SIG-M5 treated with dmso at 0.1 percent for 504 hours (cell line): ENCODE results near the gene SGSM2.

Experiments used
- DNase-seq: peaks from one replicate; lab custom pipeline; 2025; ENCODE audit not compliant: unreplicated experiment; lab: John Stamatoyannopoulos, UW

The SGSM2 gene

GRCh38 chr17:2397247-2398171, 60.2 kb downstream of the SGSM2 start:
- DNase-seq = no peak

- no peak for DNase-seq
Observed at GRCh38 chr17:2398182-2398581, 60.9 kb downstream of the SGSM2 start.

GRCh38 chr17:2398655-2399571, 61.6 kb downstream of the SGSM2 start:
- peak; percentile 79 for DNase-seq

- peak; percentile 92 for DNase-seq
Observed at GRCh38 chr17:2399572-2400473, 62.5 kb downstream of the SGSM2 start.

GRCh38 chr17:2400474-2400866, 63.2 kb downstream of the SGSM2 start:
- peak; percentile 62 for DNase-seq

GRCh38 chr17:2400877-2401425, 63.6 kb downstream of the SGSM2 start, which contains the start of gene MNT:
TSS of gene MNT (minus strand) at chr17:2401060. CDS start at chr17:2400712, 348 bp downstream.
- peak; percentile 96 for DNase-seq

- peak; percentile 97 for DNase-seq
Observed at GRCh38 chr17:2401426-2402221, 64.3 kb downstream of the SGSM2 start.

GRCh38 chr17:2402544-2402943, 65.2 kb downstream of the SGSM2 start:
- DNase-seq = no peak

GRCh38 chr17:2403044-2403443, 65.7 kb downstream of the SGSM2 start:
- DNase-seq = no peak

GRCh38 chr17:2405247-2405926, 68.1 kb downstream of the SGSM2 start:
- no peak for DNase-seq

GRCh38 chr17:2406271-2406902, 69.1 kb downstream of the SGSM2 start:
- DNase-seq = no peak

- DNase-seq = peak; percentile 32
Observed at GRCh38 chr17:2406903-2407790, 69.8 kb downstream of the SGSM2 start.

- no peak for DNase-seq
Observed at GRCh38 chr17:2410951-2411350, 73.7 kb downstream of the SGSM2 start.

GRCh38 chr17:2412561-2413021, 75.3 kb downstream of the SGSM2 start:
- no peak for DNase-seq

- DNase-seq = no peak
Observed at GRCh38 chr17:2414446-2415064, 77.3 kb downstream of the SGSM2 start.

- no peak for DNase-seq
Observed at GRCh38 chr17:2415081-2415480, 77.8 kb downstream of the SGSM2 start.
